OCI-LY1 (cell line): ENCODE results near the gene ATM.

Experiments used
- H2AFZ ChIP-seq: fragments of 200-600 bp; sonication (generic), shearing (Covaris generic); 2 replicates; pipeline ENCODE4 v1.6.0; 2014; ENCODE audit warnings: antibody characterized with exemption, mild to moderate bottlenecking, low read length
- H3F3A ChIP-seq: fragments of 200-600 bp; sonication (generic), shearing (Covaris generic); 2 replicates; pipeline ENCODE4 v1.6.0; 2014; ENCODE audit warnings: mild to moderate bottlenecking, antibody characterized with exemption, low read length, moderate library complexity; ENCODE audit not compliant: insufficient read depth
- H3K27ac ChIP-seq: fragments of 200-600 bp; sonication (generic); 2 replicates; pipeline ENCODE4 v1.5.1; 2014; ENCODE audit warnings: low read length, mixed run types, mild to moderate bottlenecking, low read depth; ENCODE audit not compliant: poor library complexity, severe bottlenecking
- H3K27me3 ChIP-seq: fragments of 200-600 bp; sonication (generic); 2 replicates; pipeline ENCODE4 v1.6.0; 2014; ENCODE audit warnings: antibody characterized with exemption, mild to moderate bottlenecking, low read length, moderate library complexity; ENCODE audit not compliant: insufficient read depth
- H3K36me3 ChIP-seq: fragments of 200-600 bp; sonication (generic); 2 replicates; pipeline ENCODE4 v1.6.1; 2014; ENCODE audit warnings: mild to moderate bottlenecking, antibody characterized with exemption, low read length, moderate library complexity, mixed read lengths; ENCODE audit not compliant: insufficient read depth
- H3K4me1 ChIP-seq: fragments of 200-600 bp; sonication (generic); 2 replicates; pipeline ENCODE4 v1.5.1; 2014; ENCODE audit warnings: mild to moderate bottlenecking, low read length, moderate library complexity; ENCODE audit not compliant: insufficient read depth, severe bottlenecking
- H3K4me2 ChIP-seq: fragments of 200-600 bp; sonication (generic), shearing (Covaris generic); 2 replicates; pipeline ENCODE4 v1.6.1; 2014; ENCODE audit warnings: low read length
- H3K4me3 ChIP-seq: fragments of 200-600 bp; sonication (generic); 2 replicates; pipeline ENCODE4 v1.5.1; 2014; ENCODE audit warnings: low read length, low read depth, mild to moderate bottlenecking, mixed read lengths; ENCODE audit not compliant: poor library complexity, severe bottlenecking
- H3K79me2 ChIP-seq: fragments of 200-600 bp; shearing (Covaris generic); 2 replicates; pipeline ENCODE4 v1.6.1; 2016; ENCODE audit warnings: mixed run types, low read length, mixed read lengths; ENCODE audit not compliant: insufficient read depth
- H3K9ac ChIP-seq: fragments of 200-600 bp; sonication (generic), shearing (Covaris generic); 2 replicates; pipeline ENCODE4 v1.6.1; 2014; ENCODE audit warnings: mild to moderate bottlenecking, low read length, mixed read lengths
- H3K9me2 ChIP-seq: fragments of 200-600 bp; sonication (generic), shearing (Covaris generic); 2 replicates; pipeline ENCODE4 v1.6.1; 2014; ENCODE audit warnings: low read depth, mild to moderate bottlenecking, low read length, mixed read lengths
- H3K9me3 ChIP-seq: fragments of 200-600 bp; shearing (Covaris generic); 2 replicates; pipeline ENCODE4 v1.6.1; 2014; ENCODE audit warnings: low read length, mixed read lengths
- H4K20me1 ChIP-seq: fragments of 200-600 bp; sonication (generic), shearing (Covaris generic); 2 replicates; pipeline ENCODE4 v1.6.0; 2016; ENCODE audit warnings: mild to moderate bottlenecking, low read length; ENCODE audit not compliant: insufficient read depth
- EZH2 ChIP-seq: fragments of 200-600 bp; sonication (generic), shearing (Covaris generic); IDR thresholded peaks from 2 replicates; pipeline ENCODE4 v1.8.0; 2017; ENCODE audit warnings: borderline replicate concordance, mixed run types, mild to moderate bottlenecking, antibody characterized with exemption, low read length, moderate library complexity, mixed read lengths
- TF ChIP-seq, protein P1 (sequence below): fragments of 200-600 bp; sonication (generic), shearing (Covaris generic); IDR thresholded peaks from 2 replicates; pipeline ENCODE4 v1.5.1; 2017; ENCODE audit warnings: mild to moderate bottlenecking, antibody characterized with exemption, low read length, moderate library complexity, mixed read lengths

Gene ATM

DNA sequence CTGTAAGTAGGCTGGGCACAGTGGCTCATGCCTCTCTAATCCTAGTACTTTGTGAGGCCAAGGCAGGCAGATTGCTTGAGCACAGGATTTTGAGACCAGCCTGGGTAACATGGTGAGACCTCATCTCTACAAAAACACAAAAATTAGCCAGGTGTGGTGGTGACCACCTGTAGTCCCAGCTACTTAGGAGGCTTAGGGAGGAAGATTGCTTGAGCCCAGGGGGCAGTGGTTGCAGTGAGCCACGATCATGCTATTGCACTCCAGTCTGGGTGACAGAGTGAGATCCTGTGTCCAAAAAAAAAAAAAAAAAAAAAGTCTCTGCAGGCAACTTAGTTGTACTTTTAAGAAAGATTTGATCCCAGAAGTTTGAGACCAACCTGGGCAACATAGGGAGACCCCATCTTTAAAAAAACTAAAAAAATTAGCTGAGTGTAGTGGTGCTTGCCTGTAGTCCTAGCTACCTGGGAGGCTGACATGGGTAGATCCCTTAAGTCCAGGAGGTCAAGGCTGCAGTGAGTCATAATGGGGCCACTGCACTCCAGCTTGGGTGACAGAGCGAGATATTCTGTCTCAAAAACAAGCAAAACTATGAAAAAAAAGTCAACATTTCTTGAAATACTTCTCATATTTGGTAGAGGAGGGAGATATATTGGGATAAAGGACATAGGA is 10.5 kb downstream of the ATM start:
- Histone ChIP-seq H3K27ac (no peak overlapping the region), H3K9me2 (no peaks in the 10 kb centered on the region), H3K4me1 (peaks cover 24% of the 10 kb centered on the region), H4K20me1 (no peaks in the 10 kb centered on the region), H2AFZ (no peak overlapping the region), H3K9ac (no peak overlapping the region), H3K4me3 (no peak overlapping the region), H3K9me3 (no peaks in the 10 kb centered on the region), H3F3A (no peaks in the 10 kb centered on the region), H3K4me2 (no peak overlapping the region), H3K36me3 (peaks cover 94% of the 10 kb centered on the region), H3K79me2 (no peaks in the 10 kb centered on the region), H3K27me3 (no peaks in the 10 kb centered on the region)
- TF ChIP-seq, protein P1, sequence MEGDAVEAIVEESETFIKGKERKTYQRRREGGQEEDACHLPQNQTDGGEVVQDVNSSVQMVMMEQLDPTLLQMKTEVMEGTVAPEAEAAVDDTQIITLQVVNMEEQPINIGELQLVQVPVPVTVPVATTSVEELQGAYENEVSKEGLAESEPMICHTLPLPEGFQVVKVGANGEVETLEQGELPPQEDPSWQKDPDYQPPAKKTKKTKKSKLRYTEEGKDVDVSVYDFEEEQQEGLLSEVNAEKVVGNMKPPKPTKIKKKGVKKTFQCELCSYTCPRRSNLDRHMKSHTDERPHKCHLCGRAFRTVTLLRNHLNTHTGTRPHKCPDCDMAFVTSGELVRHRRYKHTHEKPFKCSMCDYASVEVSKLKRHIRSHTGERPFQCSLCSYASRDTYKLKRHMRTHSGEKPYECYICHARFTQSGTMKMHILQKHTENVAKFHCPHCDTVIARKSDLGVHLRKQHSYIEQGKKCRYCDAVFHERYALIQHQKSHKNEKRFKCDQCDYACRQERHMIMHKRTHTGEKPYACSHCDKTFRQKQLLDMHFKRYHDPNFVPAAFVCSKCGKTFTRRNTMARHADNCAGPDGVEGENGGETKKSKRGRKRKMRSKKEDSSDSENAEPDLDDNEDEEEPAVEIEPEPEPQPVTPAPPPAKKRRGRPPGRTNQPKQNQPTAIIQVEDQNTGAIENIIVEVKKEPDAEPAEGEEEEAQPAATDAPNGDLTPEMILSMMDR: no peak
- TF ChIP-seq EZH2: no peak

DNA sequence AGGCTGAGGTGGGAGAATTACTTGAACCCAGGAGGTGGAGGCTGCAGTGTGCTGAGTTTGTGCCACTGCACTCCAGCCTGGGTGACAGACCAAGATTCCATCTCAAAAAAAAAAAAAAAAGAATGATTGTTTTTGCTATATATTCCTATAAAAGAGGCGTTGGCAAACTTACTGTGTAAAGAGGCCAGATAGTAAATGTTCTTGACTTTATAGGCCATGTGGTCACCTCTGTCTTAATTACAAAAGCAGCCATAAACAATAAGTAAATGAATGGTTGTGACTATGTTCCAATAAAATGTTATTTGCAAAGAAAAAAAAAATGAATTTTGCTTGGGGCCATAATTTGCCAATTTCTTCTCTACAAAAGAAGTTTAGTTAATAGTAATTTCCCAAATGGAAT is 12.3 kb downstream of the ATM start:
- Histone ChIP-seq H3K9me2 (no peaks in the 10 kb centered on the region), H3K4me1 (peaks cover 24% of the 10 kb centered on the region), H3K36me3 (peaks cover 95% of the 10 kb centered on the region), H3K27ac (peak overlapping the region; percentile 85), H3F3A (no peaks in the 10 kb centered on the region), H2AFZ (no peak overlapping the region), H3K9ac (no peak overlapping the region), H4K20me1 (no peaks in the 10 kb centered on the region), H3K4me2 (no peak overlapping the region), H3K4me3 (no peak overlapping the region), H3K79me2 (no peaks in the 10 kb centered on the region), H3K27me3 (no peaks in the 10 kb centered on the region), H3K9me3 (no peaks in the 10 kb centered on the region)
- TF ChIP-seq EZH2: no peak
- TF ChIP-seq, protein P1: no peak

DNA sequence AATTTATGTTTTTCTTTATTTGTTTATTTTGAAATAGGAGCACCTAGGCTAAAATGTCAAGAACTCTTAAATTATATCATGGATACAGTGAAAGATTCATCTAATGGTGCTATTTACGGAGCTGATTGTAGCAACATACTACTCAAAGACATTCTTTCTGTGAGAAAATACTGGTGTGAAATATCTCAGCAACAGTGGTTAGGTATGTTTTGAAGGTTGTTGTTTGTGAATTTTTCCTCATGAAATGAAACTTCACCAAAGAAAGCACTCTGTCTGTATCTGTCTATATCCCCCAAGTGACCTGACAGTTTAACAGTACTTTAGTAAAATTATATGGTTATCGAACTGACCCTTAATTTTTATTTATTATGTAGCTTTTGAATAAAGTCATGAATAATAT is 12.8 kb downstream of the ATM start:
- Histone ChIP-seq H4K20me1 (no peaks in the 10 kb centered on the region), H3K4me2 (no peak overlapping the region), H3F3A (no peaks in the 10 kb centered on the region), H3K9ac (no peak overlapping the region), H3K4me1 (peaks cover 24% of the 10 kb centered on the region), H3K9me3 (no peaks in the 10 kb centered on the region), H3K9me2 (no peaks in the 10 kb centered on the region), H3K4me3 (no peak overlapping the region), H3K27ac (peak overlapping the region; percentile 85), H3K36me3 (peaks cover 95% of the 10 kb centered on the region), H2AFZ (no peak overlapping the region), H3K79me2 (no peaks in the 10 kb centered on the region), H3K27me3 (no peaks in the 10 kb centered on the region)
- TF ChIP-seq, protein P1: no peak
- no peak for TF ChIP-seq EZH2
